ENCODE measurements around the gene KCNMA1.

Gene KCNMA1

GRCh38 chr10:77071001-77071511 is 566.6 kb downstream of the KCNMA1 start:
- in situ Hi-C loops (cut with HindIII; ENCODE audit: low sequenced_read_pairs): no loop called here
- no peak for DNase-seq (ENCODE audit: low read depth, low spot score)
- no peak for TF ChIP-seq CTCF (IDR thresholded peaks at IDR 0.05; ENCODE audit: low read depth, low read length)
- no peak overlapping the region for H3K4me3 ChIP-seq (ENCODE audit: low read depth, low read length)

GRCh38 chr10:77070346-77070745 is 567.3 kb downstream of the KCNMA1 start:
- in situ Hi-C loops (cut with HindIII; ENCODE audit: low sequenced_read_pairs): no loop called here
- H3K4me3 ChIP-seq (ENCODE audit: low read depth, low read length): no peak overlapping the region
- TF ChIP-seq CTCF (IDR thresholded peaks at IDR 0.05; ENCODE audit: low read depth, low read length): no peak
- DNase-seq (ENCODE audit: low read depth, low spot score): no peak

GRCh38 chr10:77068969-77069368 is 568.6 kb downstream of the KCNMA1 start:
- in situ Hi-C loops (cut with HindIII; ENCODE audit: low sequenced_read_pairs): no loop called here
- H3K4me3 ChIP-seq (ENCODE audit: low read depth, low read length): no peak overlapping the region
- TF ChIP-seq CTCF (IDR thresholded peaks at IDR 0.05; ENCODE audit: low read depth, low read length): no peak
- DNase-seq (ENCODE audit: low read depth, low spot score): no peak

GRCh38 chr10:77068272-77068671 is 569.3 kb downstream of the KCNMA1 start:
- in situ Hi-C loops (cut with HindIII; ENCODE audit: low sequenced_read_pairs): no loop called here
- TF ChIP-seq CTCF (IDR thresholded peaks at IDR 0.05; ENCODE audit: low read depth, low read length): no peak
- no peak for DNase-seq (ENCODE audit: low read depth, low spot score)
- no peak overlapping the region for H3K4me3 ChIP-seq (ENCODE audit: low read depth, low read length)

GRCh38 chr10:77062381-77062780 is 575.2 kb downstream of the KCNMA1 start:
- H3K4me3 ChIP-seq (ENCODE audit: low read depth, low read length): no peak overlapping the region
- no peak for DNase-seq (ENCODE audit: low read depth, low spot score)
- no peak for TF ChIP-seq CTCF (IDR thresholded peaks at IDR 0.05; ENCODE audit: low read depth, low read length)
- in situ Hi-C loops (cut with HindIII; ENCODE audit: low sequenced_read_pairs): no loop called here

GRCh38 chr10:77060913-77061312 is 576.7 kb downstream of the KCNMA1 start:
- in situ Hi-C loops (cut with HindIII; ENCODE audit: low sequenced_read_pairs): no loop called here
- TF ChIP-seq CTCF (IDR thresholded peaks at IDR 0.05; ENCODE audit: low read depth, low read length): no peak
- no peak for DNase-seq (ENCODE audit: low read depth, low spot score)
- H3K4me3 ChIP-seq (ENCODE audit: low read depth, low read length): no peak overlapping the region

GRCh38 chr10:77056650-77057049 is 581.0 kb downstream of the KCNMA1 start:
- in situ Hi-C loops (cut with HindIII; ENCODE audit: low sequenced_read_pairs): no loop called here
- H3K4me3 ChIP-seq (ENCODE audit: low read depth, low read length): no peak overlapping the region
- no peak for TF ChIP-seq CTCF (IDR thresholded peaks at IDR 0.05; ENCODE audit: low read depth, low read length)
- no peak for DNase-seq (ENCODE audit: low read depth, low spot score)
